AG10803 (cell line): ENCODE results near the gene S100A16.

ENCODE experiments used
- DNase-seq: peaks from one replicate; pipeline ENCODE4 v3.0.0; 2010; ENCODE audit warnings: low read depth
- H3K4me3 ChIP-seq: 2 replicates; pipeline ENCODE4 v1.5.1; 2011; ENCODE audit warnings: mild to moderate bottlenecking, low read length, control low read depth
- CTCF ChIP-seq: conservative IDR thresholded peaks from 2 replicates; pipeline ENCODE4 v1.5.1; 2011; ENCODE audit warnings: mild to moderate bottlenecking, low read length, control low read depth, inconsistent platforms

S100A16 gene

GRCh38 chr1:153630384-153630783, 17.4 kb upstream of the S100A16 start:
- no peak for DNase-seq
- no peak for TF ChIP-seq CTCF
- H3K4me3 ChIP-seq: no peak overlapping the region

GRCh38 chr1:153629971-153630370, 17.0 kb upstream of the S100A16 start:
- H3K4me3 ChIP-seq: no peak overlapping the region
- DNase-seq: no peak
- no peak for TF ChIP-seq CTCF

GRCh38 chr1:153629343-153629665, 16.4 kb upstream of the S100A16 start:
- H3K4me3 ChIP-seq: no peak overlapping the region
- TF ChIP-seq CTCF: no peak
- no peak for DNase-seq

- H3K4me3 ChIP-seq: no peak overlapping the region
- no peak for DNase-seq
- no peak for TF ChIP-seq CTCF
Measured at GRCh38 chr1:153628638-153629342, 15.9 kb upstream of the S100A16 start.

GRCh38 chr1:153627715-153628626, 15.0 kb upstream of the S100A16 start, which contains the start of gene S100A1:
Gene S100A1 (plus strand): TSS chr1:153628434. CDS start chr1:153630522, 2,088 bp downstream.
- H3K4me3 ChIP-seq: peak within 1 kb of the TSS; percentile 85
- no peak for DNase-seq
- TF ChIP-seq CTCF: peak; percentile 61; the same call in 1 of the 2 replicates

GRCh38 chr1:153626904-153627714, 14.2 kb upstream of the S100A16 start, which contains the start of gene S100A13:
Gene S100A13 (minus strand): TSS chr1:153627505. CDS start chr1:153626472, 1,033 bp downstream.
- peak within 1 kb of the TSS; percentile 85 for H3K4me3 ChIP-seq
- TF ChIP-seq CTCF: no peak; the same call in 1 of the 2 replicates
- peak; percentile 93 for DNase-seq
